Erythroblast (primary cell): ENCODE measurements around the gene CS.

Experiments used
- GATA1 ChIP-seq: IDR thresholded peaks from 2 replicates; pipeline ENCODE4 v1.6.1; 2011; ENCODE audit warnings: low read depth, mild to moderate bottlenecking, control low read depth, low read length, moderate library complexity
- POLR2A ChIP-seq: IDR thresholded peaks from 2 replicates; pipeline ENCODE4 v1.6.1; 2011; ENCODE audit warnings: mild to moderate bottlenecking, low read length

DNA sequence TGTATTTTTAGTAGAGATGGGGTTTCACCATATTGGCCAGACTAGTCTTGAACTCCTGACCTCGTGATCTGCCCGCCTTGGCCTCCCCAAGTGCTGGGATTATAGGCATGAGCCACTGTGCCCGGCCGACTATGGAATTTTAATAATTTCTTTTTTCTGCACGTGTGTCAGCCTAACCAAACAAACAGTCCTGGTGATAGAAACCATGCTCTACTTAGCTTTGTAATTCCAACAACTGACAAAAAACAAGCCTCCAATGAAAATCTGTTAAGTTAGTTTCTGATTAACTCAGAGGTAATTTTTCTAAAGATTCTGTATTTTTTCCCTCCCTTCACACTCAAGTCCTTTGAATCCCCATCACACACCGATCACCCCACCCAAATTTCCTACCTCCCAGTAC, 18.1 kb downstream of the CS start:
- TF ChIP-seq POLR2A (no peak), GATA1 (no peak)
